ENCODE results near the gene AGRN.

The AGRN gene

DNA sequence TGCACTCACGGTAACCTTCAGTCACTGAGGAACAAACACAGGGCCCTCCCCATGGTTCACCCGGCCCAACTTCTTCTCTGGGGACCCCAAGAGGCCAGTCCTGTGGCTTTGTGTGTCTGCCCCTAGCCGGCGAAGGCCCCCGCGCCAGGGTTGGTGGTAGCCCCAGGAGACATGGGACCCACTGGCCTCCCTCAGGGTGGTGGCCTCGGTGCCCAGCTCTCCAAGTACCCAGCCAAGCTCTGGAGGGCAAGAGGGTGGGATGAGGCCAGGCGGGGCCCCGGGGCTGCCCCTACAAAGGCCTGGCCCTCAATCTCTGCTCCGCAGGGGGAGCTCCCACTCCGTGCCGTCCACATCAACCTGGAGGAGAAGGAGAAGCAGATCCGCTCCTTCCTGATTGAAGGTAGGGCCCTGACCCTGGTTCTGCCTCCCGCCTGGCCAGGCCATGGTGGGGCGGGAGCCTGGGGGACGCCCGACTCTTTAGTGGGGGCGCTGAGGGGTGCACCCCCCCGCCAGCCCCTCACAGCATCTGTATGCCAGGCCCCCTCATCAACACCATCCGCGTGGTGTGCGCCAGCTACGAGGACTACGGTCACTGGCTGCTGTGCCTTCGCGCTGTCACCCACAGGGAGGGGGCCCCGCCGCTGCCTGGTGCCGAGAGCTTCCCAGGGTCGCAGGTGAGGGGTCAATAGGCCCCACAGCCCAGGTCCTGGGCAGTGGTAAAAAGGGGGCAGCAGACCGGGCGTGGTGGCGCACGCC, 48.0 kb upstream of the AGRN start:
- no peak overlapping the region for H2BK15ac ChIP-seq (ENCODE audit: low read length)
- H4K91ac ChIP-seq (ENCODE audit: low read depth, low read length, poor library complexity), result no peak overlapping the region
- no peak overlapping the region for H2AFZ ChIP-seq (ENCODE audit: low read length)
- H3K18ac ChIP-seq (ENCODE audit: low read length), result peak overlapping the region; percentile 38
- no peak overlapping the region for H3K4me2 ChIP-seq (ENCODE audit: insufficient read depth, low read length, poor library complexity, severe bottlenecking)
- H3K9me3 ChIP-seq (replicated peaks in 1 of 2; ENCODE audit: control insufficient read depth in 2 of 2, insufficient read depth in 1 of 2, low read depth in 1 of 2, low read length in 2 of 2), result peaks cover 0 to 6% of the 10 kb centered on the region in 2 donors
- DNase-seq (ENCODE audit: low spot score), result no peak
- no peak overlapping the region for H3K27ac ChIP-seq (replicated peaks; ENCODE audit: low read length)
- no peaks in the 10 kb centered on the region for H3K79me1 ChIP-seq (ENCODE audit: low read depth, low read length)
- peaks cover 3 to 6% of the 10 kb centered on the region in 2 donors for H3K4me1 ChIP-seq (ENCODE audit: control insufficient read depth in 2 of 2, insufficient read depth in 1 of 2, low read depth in 1 of 2, low read length in 2 of 2)
- H3K4me3 ChIP-seq (ENCODE audit: low read length in 2 of 2), result no peak overlapping the region
- H3K27me3 ChIP-seq (ENCODE audit: control insufficient read depth in 3 of 3, insufficient read depth in 3 of 3, low read depth in 1 of 3, low read length in 3 of 3), result peaks cover 11 to 91% (median 61%) of the 10 kb centered on the region in 3 experiments
- no peak overlapping the region for H2BK120ac ChIP-seq (ENCODE audit: low read depth, low read length)
- no CpG with 5 or more reads among the region's 34 CpGs for WGBS, 2 donors (ENCODE audit: extremely low coverage in 2 of 2, insufficient read length in 2 of 2, insufficient replicate concordance in 1 of 2)
- peak overlapping the region; percentile 82 for H3K14ac ChIP-seq (ENCODE audit: low read length)
- H2BK5ac ChIP-seq (ENCODE audit: low read length), result no peak overlapping the region
- peak overlapping the region; percentile 65 for H3K23ac ChIP-seq (ENCODE audit: low read depth, low read length, poor library complexity)
- H2BK12ac ChIP-seq (ENCODE audit: low read length), result no peak overlapping the region
- H4K8ac ChIP-seq (ENCODE audit: low read depth, low read length), result no peak overlapping the region
- H3K4ac ChIP-seq (ENCODE audit: low read length), result no peak overlapping the region
- no peak overlapping the region for H3K9ac ChIP-seq (ENCODE audit: low read depth, low read length, poor library complexity)
- peaks cover 0 to 2% of the 10 kb centered on the region in 2 donors for H3K36me3 ChIP-seq (replicated peaks in 1 of 2; ENCODE audit: control insufficient read depth in 2 of 2, insufficient read depth in 2 of 2, low read length in 2 of 2)
- peak overlapping the region; percentile 94 for H2AK5ac ChIP-seq (ENCODE audit: low read depth, low read length)

DNA sequence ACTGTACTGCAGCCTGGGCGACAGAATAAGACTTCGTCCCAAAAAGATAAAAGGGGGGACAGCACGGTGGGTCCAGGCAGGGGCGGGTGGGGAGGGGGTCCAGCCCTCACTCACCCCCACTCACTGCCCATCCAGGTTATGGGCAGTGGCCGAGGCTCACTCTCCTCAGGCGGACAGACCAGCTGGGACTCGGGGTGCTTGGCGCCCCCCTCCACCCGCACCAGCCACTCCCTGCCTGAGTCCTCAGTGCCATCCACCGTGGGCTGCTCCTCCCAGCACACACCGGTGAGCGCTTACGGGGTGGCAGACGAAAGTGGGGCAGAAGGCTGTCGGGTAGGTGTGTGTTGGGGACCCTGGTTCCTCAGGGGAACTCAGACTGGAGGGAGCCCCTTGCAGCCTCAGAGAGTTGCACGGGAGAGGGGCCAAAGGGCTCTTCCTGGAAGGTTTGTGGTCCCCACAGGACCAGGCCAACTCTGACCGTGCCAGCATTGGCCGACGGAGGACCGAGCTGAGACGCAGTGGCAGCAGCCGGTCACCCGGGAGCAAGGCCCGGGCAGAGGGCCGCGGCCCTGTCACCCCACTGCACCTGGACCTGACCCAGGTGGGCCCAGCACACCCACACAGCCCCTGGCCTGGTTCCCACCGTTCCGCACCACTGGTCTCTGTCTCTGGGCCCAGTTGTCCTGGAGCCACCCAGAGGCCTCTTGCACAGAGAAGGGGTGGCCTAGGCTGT, 47.0 kb upstream of the AGRN start:
- no peak overlapping the region for H3K14ac ChIP-seq (ENCODE audit: low read length)
- H3K18ac ChIP-seq (ENCODE audit: low read length), result peak overlapping the region; percentile 48
- peaks cover 7 to 81% (median 51%) of the 10 kb centered on the region in 3 experiments for H3K27me3 ChIP-seq (ENCODE audit: control insufficient read depth in 3 of 3, insufficient read depth in 3 of 3, low read depth in 1 of 3, low read length in 3 of 3)
- H2BK12ac ChIP-seq (ENCODE audit: low read length), result no peak overlapping the region
- no peak for DNase-seq (ENCODE audit: low spot score)
- H2BK120ac ChIP-seq (ENCODE audit: low read depth, low read length), result peak overlapping the region; percentile 81
- H3K4me3 ChIP-seq (ENCODE audit: low read length in 2 of 2), result no peak overlapping the region
- H3K23ac ChIP-seq (ENCODE audit: low read depth, low read length, poor library complexity), result no peak overlapping the region
- no peak overlapping the region for H3K27ac ChIP-seq (replicated peaks; ENCODE audit: low read length)
- H4K91ac ChIP-seq (ENCODE audit: low read depth, low read length, poor library complexity), result no peak overlapping the region
- H3K79me1 ChIP-seq (ENCODE audit: low read depth, low read length), result no peaks in the 10 kb centered on the region
- H2AFZ ChIP-seq (ENCODE audit: low read length), result no peak overlapping the region
- H2AK5ac ChIP-seq (ENCODE audit: low read depth, low read length), result peak overlapping the region; percentile 90
- no peak overlapping the region for H2BK5ac ChIP-seq (ENCODE audit: low read length)
- peak overlapping the region; percentile 76 for H3K4ac ChIP-seq (ENCODE audit: low read length)
- H4K8ac ChIP-seq (ENCODE audit: low read depth, low read length), result no peak overlapping the region
- H3K9ac ChIP-seq (ENCODE audit: low read depth, low read length, poor library complexity), result peak overlapping the region; percentile 60
- H3K4me1 ChIP-seq (ENCODE audit: control insufficient read depth in 2 of 2, insufficient read depth in 1 of 2, low read depth in 1 of 2, low read length in 2 of 2), result peaks cover 1 to 4% of the 10 kb centered on the region in 2 donors
- H3K9me3 ChIP-seq (replicated peaks in 1 of 2; ENCODE audit: control insufficient read depth in 2 of 2, insufficient read depth in 1 of 2, low read depth in 1 of 2, low read length in 2 of 2), result peaks cover 0 to 6% of the 10 kb centered on the region in 2 donors
- no CpG with 5 or more reads among the region's 28 CpGs for WGBS, 2 donors (ENCODE audit: extremely low coverage in 2 of 2, insufficient read length in 2 of 2, insufficient replicate concordance in 1 of 2)
- peaks cover 0 to 2% of the 10 kb centered on the region in 2 donors for H3K36me3 ChIP-seq (replicated peaks in 1 of 2; ENCODE audit: control insufficient read depth in 2 of 2, insufficient read depth in 2 of 2, low read length in 2 of 2)
- peak overlapping the region; percentile 75 for H2BK15ac ChIP-seq (ENCODE audit: low read length)
- H3K4me2 ChIP-seq (ENCODE audit: insufficient read depth, low read length, poor library complexity, severe bottlenecking), result no peak overlapping the region

DNA sequence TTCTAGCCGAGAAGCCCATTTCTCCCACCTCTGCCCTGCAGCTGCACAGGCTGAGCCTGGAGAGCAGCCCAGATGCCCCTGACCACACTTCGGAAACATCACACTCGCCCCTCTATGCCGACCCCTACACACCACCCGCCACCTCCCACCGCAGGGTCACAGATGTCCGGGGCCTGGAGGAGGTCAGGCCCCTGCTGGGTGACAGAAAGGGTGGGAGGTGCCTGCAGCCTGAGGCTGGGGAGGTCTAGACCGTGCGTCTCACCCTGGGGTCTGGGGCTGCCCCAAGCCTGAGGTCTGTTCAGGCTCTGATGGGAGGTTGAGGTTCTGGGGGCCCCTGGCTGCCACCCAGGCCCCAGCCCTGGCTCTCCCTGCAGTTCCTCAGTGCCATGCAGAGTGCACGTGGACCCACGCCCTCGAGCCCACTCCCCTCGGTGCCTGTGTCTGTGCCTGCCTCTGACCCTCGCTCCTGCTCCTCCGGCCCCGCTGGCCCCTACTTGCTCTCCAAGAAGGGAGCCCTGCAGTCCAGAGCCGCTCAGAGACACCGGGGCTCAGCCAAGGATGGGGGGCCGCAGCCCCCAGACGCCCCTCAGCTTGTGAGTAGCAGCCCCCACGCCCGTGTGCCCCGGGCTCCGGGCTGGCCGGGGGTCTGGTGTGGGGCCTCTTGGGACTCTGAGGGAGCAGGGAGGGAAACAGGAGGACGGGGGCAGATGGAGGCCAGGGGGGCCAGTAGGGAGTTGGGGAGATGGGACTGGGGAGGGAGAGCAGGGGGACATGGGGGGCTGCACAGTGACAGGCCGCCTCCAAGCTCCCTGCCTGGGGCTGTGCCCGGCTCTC, 46.2 kb upstream of the AGRN start:
- Histone ChIP-seq H3K36me3 (replicated peaks in 1 of 2; ENCODE audit: control insufficient read depth in 2 of 2, insufficient read depth in 2 of 2, low read length in 2 of 2) (peaks cover 0 to 2% of the 10 kb centered on the region in 2 donors), H3K79me1 (ENCODE audit: low read depth, low read length) (no peaks in the 10 kb centered on the region), H3K4me1 (ENCODE audit: control insufficient read depth in 2 of 2, insufficient read depth in 1 of 2, low read depth in 1 of 2, low read length in 2 of 2) (peaks cover 1 to 4% of the 10 kb centered on the region in 2 donors), H4K91ac (ENCODE audit: low read depth, low read length, poor library complexity) (no peak overlapping the region), H3K23ac (ENCODE audit: low read depth, low read length, poor library complexity) (no peak overlapping the region), H3K4me3 (ENCODE audit: low read length in 2 of 2) (no peak overlapping the region), H3K18ac (ENCODE audit: low read length) (no peak overlapping the region), H3K9ac (ENCODE audit: low read depth, low read length, poor library complexity) (peak overlapping the region; percentile 60), H3K27me3 (ENCODE audit: control insufficient read depth in 3 of 3, insufficient read depth in 3 of 3, low read depth in 1 of 3, low read length in 3 of 3) (peaks cover 5 to 73% (median 44%) of the 10 kb centered on the region in 3 experiments), H2AK5ac (ENCODE audit: low read depth, low read length) (peak overlapping the region; percentile 90), H3K27ac (replicated peaks; ENCODE audit: low read length) (no peak overlapping the region), H2BK5ac (ENCODE audit: low read length) (no peak overlapping the region), H3K4me2 (ENCODE audit: insufficient read depth, low read length, poor library complexity, severe bottlenecking) (no peak overlapping the region), H2BK120ac (ENCODE audit: low read depth, low read length) (peak overlapping the region; percentile 81), H2AFZ (ENCODE audit: low read length) (no peak overlapping the region), H2BK15ac (ENCODE audit: low read length) (peak overlapping the region; percentile 67), H3K14ac (ENCODE audit: low read length) (peak overlapping the region; percentile 56), H2BK12ac (ENCODE audit: low read length) (no peak overlapping the region), H3K9me3 (replicated peaks in 1 of 2; ENCODE audit: control insufficient read depth in 2 of 2, insufficient read depth in 1 of 2, low read depth in 1 of 2, low read length in 2 of 2) (peaks cover 0 to 6% of the 10 kb centered on the region in 2 donors), H3K4ac (ENCODE audit: low read length) (peak overlapping the region; percentile 76), H4K8ac (ENCODE audit: low read depth, low read length) (no peak overlapping the region)
- no peak for DNase-seq (ENCODE audit: low spot score)
- WGBS, 2 donors (ENCODE audit: extremely low coverage in 2 of 2, insufficient read length in 2 of 2, insufficient replicate concordance in 1 of 2), result no CpG with 5 or more reads among the region's 28 CpGs

All from neuronal stem cell (in vitro differentiated cells).